Chondrocyte (in vitro differentiated cells): ENCODE results near the gene RFPL3. TPM values are rescaled to one million over a fixed set of nuclear protein-coding genes. Genes with fewer than 3 reads are reported as not detected.

Experiments used
- DNase-seq: peaks from one replicate; pipeline ENCODE4 v3.0.0; 2021; ENCODE audit warnings: mixed read lengths, low spot score
- H3K27ac Mint-ChIP-seq: one replicate; pipeline ENCODE4 v1.8.0; 2021; ENCODE audit warnings: mild to moderate bottlenecking, moderate library complexity, mixed read lengths; ENCODE audit not compliant: unreplicated experiment
- H3K27me3 Mint-ChIP-seq: 2 replicates; pipeline ENCODE4 v1.8.0; 2021; ENCODE audit warnings: low read depth, mixed read lengths
- H3K36me3 Mint-ChIP-seq: 2 replicates; pipeline ENCODE4 v1.8.0; 2021; ENCODE audit warnings: low read depth, mixed read lengths
- H3K4me1 Mint-ChIP-seq: 2 replicates; pipeline ENCODE4 v1.8.0; 2021; ENCODE audit warnings: low read depth, mild to moderate bottlenecking, mixed read lengths
- H3K4me3 Mint-ChIP-seq: one replicate; pipeline ENCODE4 v1.8.0; 2021; ENCODE audit warnings: mild to moderate bottlenecking, moderate library complexity, mixed read lengths; ENCODE audit not compliant: unreplicated experiment
- H3K9me3 Mint-ChIP-seq: 2 replicates; pipeline ENCODE4 v1.8.0; 2021; ENCODE audit warnings: low read depth, mixed read lengths
- CTCF ChIP-seq: fragments of 200-600 bp; sonication (generic); IDR thresholded peaks from 2 replicates; pipeline ENCODE4 v1.5.0; 2021; ENCODE audit warnings: antibody characterized with exemption, mild to moderate bottlenecking, moderate library complexity
- total RNA-seq: library from RNA; stranded (reverse); gene quantifications from 3 replicates; pipeline ENCODE4 v1.2.1, GENCODE V29; 2021

Gene RFPL3
- total RNA-seq, 1 donor from 2014 or later, result not detected

GRCh38 chr22:32404021-32404420 lies 46.4 kb downstream of the RFPL3 start:
- Mint-ChIP-seq H3K4me1 (peaks cover 6% of the 10 kb centered on the region), H3K27ac (no peak overlapping the region), H3K9me3 (no peaks in the 10 kb centered on the region), H3K36me3 (peaks cover 41% of the 10 kb centered on the region), H3K27me3 (no peaks in the 10 kb centered on the region), H3K4me3 (no peak overlapping the region)
- no peak for TF ChIP-seq CTCF
- DNase-seq, result no peak

DNA sequence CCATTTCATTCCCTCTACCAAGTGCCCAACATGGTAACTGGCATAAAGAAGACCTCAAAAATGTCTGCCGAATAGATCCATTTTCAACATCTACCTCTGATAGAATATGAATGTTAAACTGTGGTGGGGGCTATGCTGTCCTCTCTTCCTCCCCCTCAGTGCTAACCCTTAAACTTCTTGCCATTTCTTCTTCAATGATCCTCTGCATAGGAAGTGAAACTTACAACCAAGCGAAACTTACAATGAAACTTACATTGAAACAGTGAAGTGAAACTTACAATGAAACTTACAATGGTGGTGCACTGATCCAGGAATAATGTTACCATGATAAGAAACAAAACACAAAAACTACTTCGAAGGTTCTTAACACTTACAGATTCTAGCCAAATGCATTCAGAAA lies 49.6 kb downstream of the RFPL3 start:
- no peak for TF ChIP-seq CTCF
- peaks cover 26% of the 10 kb centered on the region for H3K36me3 Mint-ChIP-seq
- H3K9me3 Mint-ChIP-seq, result no peaks in the 10 kb centered on the region
- peaks cover 28% of the 10 kb centered on the region for H3K4me1 Mint-ChIP-seq
- no peak overlapping the region for H3K4me3 Mint-ChIP-seq
- DNase-seq, result no peak
- no peaks in the 10 kb centered on the region for H3K27me3 Mint-ChIP-seq
- no peak overlapping the region for H3K27ac Mint-ChIP-seq

GRCh38 chr22:32407936-32408335 lies 50.3 kb downstream of the RFPL3 start:
- H3K36me3 Mint-ChIP-seq, result peaks cover 26% of the 10 kb centered on the region
- no peak for DNase-seq
- no peak overlapping the region for H3K4me3 Mint-ChIP-seq
- H3K27ac Mint-ChIP-seq, result no peak overlapping the region
- H3K4me1 Mint-ChIP-seq, result peaks cover 33% of the 10 kb centered on the region
- no peaks in the 10 kb centered on the region for H3K27me3 Mint-ChIP-seq
- no peak for TF ChIP-seq CTCF
- H3K9me3 Mint-ChIP-seq, result no peaks in the 10 kb centered on the region

DNA sequence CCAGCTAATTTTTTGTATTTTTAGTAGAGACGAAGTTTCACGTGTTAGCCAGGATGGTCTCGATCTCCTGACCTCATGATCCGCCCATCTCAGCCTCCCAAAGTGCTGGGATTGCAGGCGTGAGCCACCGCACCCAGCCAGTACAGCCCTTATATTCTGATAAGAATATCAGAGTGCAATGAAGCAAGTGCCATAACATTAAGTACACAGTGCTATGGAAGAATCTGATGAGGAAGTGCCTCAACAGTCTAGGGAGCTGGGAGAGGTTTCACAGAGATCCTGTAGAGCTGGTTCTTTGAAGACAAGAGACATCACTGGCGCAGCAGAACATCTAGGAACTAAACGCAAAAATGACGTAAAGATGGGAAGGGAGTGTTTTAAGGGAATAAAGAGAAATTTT lies 52.3 kb downstream of the RFPL3 start:
- peaks cover 33% of the 10 kb centered on the region for H3K4me1 Mint-ChIP-seq
- no peak for TF ChIP-seq CTCF
- no peaks in the 10 kb centered on the region for H3K9me3 Mint-ChIP-seq
- H3K27me3 Mint-ChIP-seq, result no peaks in the 10 kb centered on the region
- H3K36me3 Mint-ChIP-seq, result peaks cover 25% of the 10 kb centered on the region
- H3K4me3 Mint-ChIP-seq, result peak overlapping the region; percentile 28
- no peak for DNase-seq
- peak overlapping the region; percentile 37 for H3K27ac Mint-ChIP-seq

DNA sequence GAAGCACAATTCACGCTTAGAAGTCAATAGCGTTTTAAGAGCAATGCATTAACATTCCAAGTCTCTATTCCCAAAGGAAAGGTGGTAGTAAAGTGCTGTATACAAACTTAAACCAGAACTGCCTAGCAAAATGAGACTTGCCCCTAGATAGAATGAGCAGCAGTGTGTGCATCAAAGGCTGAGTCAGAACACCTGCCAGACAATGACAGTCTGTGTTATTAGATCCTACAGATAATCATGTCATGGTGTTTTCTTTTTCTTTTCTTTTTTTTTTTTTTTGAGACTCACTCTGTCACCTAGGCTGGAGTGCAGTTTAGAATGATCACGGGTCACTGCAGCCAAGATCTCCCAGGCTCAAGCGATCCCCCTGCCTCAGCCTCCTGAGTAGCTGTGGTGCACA lies 52.8 kb downstream of the RFPL3 start:
- DNase-seq, result no peak
- Mint-ChIP-seq H3K4me3 (peak overlapping the region; percentile 95), H3K9me3 (no peaks in the 10 kb centered on the region), H3K27ac (peak overlapping the region; percentile 37), H3K27me3 (no peaks in the 10 kb centered on the region), H3K36me3 (peaks cover 24% of the 10 kb centered on the region), H3K4me1 (peaks cover 33% of the 10 kb centered on the region)
- no peak for TF ChIP-seq CTCF

Other genes starting within 250 kb of the RFPL3 start
- not detected in 3 replicates for gene C22orf42, start 198.6 kb upstream of the RFPL3 start, total RNA-seq
- 0.22 TPM in 1 of 3 replicates, not detected in the others for gene RFPL2, start 152.8 kb upstream of the RFPL3 start, total RNA-seq
- not detected in 3 replicates for gene SLC5A4, start 102.5 kb upstream of the RFPL3 start, total RNA-seq
- gene RTCB, start 54.4 kb downstream of the RFPL3 start, total RNA-seq, result 64.7 to 71.1 TPM (median 66.3 TPM) in 3 replicates
- not detected in 3 replicates for gene BPIFC, start 106.6 kb downstream of the RFPL3 start, total RNA-seq
- gene FBXO7, start 116.9 kb downstream of the RFPL3 start, total RNA-seq, result 76.0 to 76.6 TPM (median 76.3 TPM) in 3 replicates